Central memory CD4-positive, alpha-beta T cell (primary cell): ENCODE data around the gene DNAH17.

Source experiments
- DNase-seq: peaks from one replicate; pipeline ENCODE4 v3.0.0; 2022

The DNAH17 gene

DNA sequence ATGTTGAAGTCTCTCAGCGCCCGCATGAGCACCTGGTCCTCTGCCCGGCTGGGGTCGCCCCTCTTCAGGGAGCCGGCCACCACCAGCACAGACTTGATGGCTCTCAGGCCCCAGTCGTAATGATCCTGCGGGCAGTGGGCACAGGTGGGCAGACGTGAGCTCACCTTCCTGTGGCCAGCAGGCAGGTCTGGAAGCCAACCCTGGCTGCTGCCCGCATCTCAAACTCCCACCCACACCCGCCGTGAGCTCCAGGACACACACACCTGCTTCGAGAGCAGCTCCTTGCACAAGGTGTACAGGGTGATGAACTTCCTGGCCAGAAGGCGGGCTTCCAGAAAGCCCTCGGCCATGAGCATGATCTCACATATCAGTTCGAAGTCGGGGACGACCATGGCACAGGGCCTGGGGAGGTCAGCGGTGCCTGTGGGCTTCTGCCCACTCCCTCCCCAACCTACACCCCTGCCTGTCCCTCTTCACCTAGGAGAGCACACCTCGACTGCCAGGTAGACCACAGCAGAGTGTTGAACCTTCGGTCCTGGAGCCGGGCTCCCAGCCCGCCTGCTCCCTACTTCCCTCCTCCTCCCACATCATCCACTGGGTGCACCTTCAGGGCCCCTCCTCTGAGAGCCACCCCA lies 82.4 kb downstream of the DNAH17 start:
- DNase-seq = no peak

DNA sequence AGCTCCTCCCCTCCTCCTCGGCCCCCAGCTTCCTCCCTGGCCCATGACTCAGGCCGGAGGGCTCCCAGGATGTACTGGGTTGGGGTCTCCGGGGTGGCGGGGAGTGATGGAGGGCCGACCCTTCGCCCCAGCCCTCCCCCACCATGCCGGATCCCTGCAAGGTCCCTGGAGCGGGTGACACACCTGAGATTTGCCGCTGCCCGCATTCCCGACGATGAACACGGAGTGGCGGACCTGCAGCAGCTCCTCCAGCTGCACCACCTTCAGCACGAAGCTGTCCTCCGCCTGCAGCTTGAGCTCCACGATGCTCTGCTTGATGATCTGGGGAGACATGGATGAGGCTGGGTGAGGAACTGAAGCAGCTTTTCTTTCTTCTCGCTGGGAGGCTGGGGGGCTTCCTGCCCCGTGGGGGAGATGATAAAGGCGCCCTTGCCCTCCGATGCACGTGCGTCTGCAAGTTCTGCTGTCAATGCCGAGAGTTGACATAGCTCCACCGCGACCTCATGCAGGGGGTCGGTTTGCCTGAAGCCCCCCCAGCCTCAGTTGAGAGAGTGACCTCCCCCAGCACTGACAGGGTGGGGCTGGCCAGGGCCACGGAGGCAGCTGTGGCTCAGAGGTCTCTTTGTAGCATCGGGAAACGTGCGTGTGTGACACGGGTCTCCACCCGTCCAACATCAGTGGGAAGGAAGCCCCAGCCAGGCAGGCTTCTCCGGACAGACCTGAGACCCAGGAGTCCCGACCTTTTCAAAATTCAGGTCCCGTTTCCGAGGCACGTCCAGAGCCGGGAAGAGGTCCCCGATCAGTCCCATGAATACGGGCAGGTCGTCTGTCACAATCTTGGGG lies 83.1 kb downstream of the DNAH17 start:
- no peak for DNase-seq

DNA sequence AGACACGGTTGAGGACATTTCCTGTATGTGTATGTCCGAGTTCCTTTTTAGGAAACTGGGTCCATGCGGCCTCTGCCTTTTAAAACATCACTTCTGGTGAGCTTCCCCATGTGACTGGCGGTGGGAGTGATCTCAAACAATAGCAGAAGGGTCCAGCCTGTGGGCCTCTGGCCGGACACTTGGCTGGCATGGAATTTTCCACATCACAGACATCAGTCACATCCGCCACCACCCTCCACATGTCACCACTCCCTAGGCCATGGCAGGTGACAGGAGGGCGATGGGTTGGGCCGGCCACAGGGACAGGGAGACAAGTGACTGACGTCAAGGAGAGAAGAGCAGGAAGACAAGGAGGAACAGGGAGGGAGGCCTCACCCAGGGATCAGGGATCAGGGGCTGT lies 83.7 kb downstream of the DNAH17 start:
- DNase-seq = no peak

DNA sequence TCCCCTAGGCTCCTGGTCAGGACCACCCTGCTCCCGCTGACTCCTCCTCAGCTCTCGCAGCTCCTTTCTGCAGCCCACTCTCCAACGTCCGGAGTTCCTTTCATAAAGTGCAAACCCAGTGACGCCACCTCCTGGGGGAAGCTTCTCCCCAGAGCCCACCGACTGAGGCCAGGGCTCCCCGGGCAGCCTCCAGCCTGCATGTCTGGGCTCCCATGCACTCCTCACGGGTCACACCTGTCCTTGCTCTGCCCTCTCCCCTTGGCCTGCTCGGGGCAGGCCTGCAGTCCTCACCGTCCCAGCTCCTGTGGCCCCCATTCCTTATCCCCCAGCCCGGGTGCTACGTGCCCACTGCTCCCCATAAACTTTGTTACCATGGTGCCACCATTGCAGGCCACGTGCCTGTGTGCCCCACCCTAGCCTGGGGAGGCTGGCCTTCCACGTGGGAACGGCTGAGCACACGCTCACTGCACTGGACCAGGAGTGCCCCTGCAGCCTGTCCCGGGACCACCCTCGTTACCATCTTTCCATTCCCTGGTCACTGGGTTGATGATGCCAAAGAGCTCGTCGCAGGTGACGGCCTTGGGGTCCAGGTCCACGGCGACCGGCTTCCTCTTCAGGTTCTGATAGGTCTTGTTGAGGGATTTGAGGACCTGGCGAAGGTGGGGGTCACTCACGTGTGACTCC lies 84.9 kb downstream of the DNAH17 start:
- DNase-seq = no peak

DNA sequence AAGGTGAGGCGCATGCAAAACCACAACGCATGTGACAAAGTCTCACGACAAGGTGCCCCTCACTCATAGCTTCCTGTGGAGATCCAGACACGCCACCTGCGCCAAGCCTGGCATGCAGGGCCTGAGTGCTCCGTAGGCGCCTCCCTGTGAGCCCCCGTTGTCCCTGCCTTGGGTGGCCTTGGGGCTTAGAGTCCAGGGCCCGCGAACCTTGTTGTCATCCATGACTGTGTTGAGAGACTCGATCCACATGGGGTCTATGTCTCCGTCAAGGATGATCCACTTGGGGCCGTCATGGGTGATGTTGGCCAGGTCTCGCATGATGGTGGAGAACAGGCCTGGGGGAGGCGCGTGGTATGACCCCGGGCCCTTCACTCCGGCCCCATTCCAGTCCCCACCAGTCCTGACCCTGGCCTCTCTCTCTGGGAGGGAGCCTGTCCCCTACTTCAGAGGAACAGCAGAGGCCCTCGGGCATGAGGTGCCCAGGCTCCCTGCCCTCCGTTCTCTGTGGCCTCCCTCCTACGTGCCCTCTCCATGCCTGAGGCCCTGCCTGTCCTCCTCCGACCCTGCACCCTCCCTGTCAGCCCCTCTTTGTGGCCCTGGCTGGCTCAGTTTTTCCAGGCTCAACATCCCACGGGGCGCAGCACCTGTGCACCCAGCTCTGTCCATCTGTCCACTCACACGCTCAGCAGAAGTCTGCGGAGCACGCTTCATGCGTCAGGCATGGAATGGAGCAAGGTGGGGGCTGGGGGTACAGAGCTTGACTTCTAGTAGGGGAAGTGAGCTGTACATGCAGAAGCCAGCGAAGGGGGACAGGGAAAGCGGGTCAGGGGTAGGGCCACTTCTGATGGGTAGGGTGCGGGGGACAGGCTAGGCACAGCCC lies 85.7 kb downstream of the DNAH17 start:
- no peak for DNase-seq

DNA sequence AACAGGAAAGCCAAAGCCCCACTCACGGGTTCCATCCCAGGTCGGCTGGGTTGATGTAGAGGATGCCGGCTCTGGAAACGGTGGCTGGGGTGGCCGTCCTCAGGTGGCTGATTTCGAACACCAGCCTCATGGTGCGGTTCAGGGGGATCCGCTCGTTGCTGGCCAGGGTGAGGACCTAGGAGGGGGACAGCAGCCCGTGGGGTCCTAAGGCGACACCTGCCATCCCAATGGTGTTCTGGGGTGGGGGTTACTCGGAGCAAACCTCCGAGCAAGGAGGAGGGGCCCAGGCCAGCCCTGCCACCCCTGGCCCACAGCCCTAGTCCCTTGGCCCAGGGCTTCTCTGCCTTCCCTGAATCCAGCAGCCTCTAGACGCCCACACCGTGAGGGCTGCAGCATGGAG lies 86.5 kb downstream of the DNAH17 start:
- DNase-seq = no peak

DNA sequence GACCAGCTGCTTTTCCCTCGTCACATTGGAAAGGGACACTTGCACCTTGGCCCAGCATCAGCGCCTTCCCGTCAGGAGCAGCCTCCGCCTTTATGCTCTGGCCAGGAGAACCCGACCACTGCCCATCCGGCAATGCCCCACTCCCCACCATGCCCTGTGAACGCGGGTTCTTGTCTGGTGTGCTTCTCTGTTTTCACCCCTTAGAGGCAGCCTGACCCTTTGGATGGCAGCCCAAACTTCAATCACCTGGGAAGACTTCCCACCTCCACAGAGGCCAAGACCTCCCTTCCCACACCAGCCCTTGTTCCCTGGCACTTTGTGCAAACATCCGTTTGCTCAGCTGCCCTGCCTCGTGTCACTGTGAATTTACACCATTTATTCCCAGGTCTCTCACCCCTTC lies 87.0 kb downstream of the DNAH17 start:
- DNase-seq = no peak

DNA sequence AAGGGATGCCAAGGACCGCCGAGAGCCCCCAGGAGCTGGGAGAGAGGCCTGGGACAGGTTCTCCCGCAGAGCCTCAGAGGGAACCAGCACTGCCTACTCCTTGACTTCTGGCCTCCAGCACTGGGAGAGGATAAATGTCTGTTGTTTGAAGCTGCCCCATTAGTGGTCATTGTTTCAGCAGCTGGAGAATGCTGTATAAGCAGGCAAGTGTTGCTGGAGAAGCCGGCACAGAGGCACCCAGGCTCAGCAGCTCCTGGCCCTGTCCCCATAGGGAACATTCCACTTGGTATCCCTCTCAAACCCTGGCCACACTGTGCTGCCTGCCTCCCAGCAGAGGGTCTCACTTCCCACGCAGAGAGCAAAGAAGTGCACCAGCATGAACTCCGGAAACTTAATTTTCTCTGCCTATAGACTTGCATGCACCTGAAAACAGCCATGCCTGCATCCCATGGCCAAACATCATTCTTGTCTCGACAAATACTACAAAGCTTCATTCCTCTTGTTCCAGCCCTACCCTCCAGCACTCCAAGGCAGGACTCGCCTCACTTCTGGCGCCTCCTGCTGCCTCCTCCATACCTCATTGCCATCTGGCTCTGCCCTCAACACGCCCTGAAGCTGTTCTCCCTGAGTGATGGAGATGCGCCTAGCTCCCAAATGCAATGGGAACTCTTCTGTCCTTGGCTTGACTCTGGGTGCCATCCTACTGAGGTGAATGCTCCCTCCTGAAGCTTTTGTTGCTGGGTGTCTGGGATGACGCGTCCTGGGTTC lies 88.1 kb downstream of the DNAH17 start:
- DNase-seq = no peak

DNA sequence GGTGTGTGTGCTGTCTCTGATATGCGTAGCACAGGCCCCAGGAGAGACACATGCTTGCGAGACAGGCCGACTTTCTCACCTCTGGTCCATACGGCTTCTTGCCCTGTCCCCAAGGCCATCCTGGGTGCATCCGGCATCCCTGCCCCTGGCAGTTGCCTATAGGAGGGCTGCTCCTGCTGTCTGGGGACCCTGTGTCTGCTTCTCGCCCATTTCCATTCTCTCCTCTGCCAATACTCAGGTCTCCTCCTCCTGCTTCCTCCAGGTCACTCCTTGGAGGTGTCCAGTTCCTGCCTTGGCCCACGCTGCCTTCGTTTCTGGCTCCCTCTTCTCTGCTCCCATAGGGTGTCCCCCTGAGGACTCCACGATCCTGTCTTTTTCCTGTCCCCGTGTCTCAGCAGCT lies 89.0 kb downstream of the DNAH17 start:
- DNase-seq = no peak

DNA sequence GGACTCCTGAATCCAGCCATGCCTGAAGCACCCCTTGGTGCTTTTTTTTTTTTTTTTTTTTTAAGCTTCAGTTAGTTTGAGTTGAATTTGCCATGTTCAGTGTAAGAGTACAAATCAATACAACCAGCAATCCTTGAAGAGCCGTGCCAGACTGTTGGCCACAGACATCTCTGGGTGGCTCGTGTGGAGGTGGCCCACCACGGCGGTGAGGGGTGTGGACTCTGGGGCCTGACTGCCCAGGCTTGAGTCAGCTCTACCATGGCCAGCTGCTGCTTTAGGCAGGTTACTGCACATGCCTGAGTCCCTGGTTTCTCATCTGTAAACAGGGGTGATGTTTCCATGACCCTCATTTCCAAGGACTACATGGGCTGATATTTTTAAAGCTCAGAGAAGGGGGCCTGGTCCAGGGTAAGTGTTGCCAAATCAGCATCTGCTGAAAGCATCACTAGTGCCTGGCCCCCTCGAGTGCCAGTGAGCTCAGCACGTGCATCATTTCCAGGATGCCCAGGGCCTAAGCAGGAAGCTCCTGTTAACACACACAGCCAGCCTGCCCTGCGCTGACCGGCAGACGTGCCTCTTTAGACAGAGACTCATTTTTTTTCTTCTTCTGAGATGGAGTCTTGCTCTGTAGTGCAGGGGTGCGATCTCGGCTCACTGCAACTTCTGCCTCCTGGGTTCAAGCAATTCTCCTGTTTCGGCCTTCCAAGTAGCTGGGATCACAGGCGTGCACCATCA lies 90.1 kb downstream of the DNAH17 start:
- DNase-seq = no peak

DNA sequence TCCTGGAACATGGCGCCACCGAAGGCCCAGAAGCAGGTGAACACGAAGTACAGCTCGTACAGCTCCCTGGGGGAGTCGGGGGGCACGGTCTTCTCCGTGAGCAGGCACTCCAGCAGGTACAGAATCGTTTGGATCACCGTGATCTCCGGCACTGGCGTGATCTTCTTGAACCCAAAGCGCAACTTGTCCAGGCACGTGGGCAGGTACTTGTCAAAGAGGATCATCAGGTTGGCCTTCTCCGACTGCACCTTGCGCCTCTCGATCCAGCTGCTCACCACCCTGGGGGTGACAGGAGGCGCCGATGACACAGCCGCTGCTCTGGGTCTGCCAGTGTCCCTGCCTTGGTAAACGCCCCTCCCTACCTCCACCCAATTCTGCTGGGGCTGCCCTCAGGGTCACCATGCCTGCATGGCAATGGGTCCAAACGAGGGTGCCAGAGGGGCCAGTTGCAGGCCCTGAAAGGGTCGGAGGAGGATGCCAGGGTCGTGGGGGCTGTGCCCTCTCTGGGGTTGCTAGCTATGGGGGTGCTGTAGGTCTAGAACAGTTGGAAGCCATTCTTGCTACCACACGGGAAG lies 90.9 kb downstream of the DNAH17 start:
- no peak for DNase-seq

DNA sequence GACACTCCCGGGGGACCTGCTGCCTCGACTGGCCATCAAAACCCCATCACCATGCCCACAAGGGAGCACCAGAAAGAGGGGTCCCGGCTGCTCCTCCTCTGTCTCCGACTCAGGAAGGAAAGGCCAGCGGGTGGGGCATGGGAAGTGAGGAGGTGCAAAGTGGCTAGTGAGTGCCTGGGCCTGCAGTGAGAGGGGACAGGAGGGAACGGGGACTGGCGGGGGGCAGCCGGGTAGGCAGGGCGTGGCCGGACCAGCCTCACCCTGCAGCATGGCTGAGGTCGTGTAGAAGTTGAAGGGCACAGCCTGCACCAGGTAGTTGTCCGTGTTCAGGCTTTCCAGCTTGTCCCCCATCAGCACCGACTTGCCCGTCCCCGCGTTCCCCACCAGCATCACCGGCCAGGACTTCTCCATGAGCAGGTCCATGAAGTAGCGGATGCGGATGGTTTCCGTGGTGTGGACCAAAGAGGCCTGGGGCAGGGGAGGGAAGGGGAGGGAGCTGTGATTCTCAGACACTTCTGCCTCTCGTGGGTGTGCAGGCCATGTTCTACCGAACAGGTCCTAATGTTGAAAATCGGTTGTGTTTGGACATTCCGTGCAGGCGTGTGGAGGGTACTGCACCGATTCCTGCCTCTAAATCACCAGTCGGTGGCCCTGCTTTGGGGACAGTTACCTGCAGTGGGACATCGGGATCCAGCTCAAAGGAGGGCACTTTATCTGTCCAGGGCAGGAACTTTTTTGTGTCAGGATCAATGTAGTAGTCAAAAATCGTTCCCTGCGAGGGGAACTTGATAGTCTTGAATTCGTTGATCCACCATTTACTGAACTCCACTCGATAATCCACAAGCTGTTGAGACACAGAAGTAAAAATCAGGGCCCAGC lies 91.7 kb downstream of the DNAH17 start:
- no peak for DNase-seq

DNA sequence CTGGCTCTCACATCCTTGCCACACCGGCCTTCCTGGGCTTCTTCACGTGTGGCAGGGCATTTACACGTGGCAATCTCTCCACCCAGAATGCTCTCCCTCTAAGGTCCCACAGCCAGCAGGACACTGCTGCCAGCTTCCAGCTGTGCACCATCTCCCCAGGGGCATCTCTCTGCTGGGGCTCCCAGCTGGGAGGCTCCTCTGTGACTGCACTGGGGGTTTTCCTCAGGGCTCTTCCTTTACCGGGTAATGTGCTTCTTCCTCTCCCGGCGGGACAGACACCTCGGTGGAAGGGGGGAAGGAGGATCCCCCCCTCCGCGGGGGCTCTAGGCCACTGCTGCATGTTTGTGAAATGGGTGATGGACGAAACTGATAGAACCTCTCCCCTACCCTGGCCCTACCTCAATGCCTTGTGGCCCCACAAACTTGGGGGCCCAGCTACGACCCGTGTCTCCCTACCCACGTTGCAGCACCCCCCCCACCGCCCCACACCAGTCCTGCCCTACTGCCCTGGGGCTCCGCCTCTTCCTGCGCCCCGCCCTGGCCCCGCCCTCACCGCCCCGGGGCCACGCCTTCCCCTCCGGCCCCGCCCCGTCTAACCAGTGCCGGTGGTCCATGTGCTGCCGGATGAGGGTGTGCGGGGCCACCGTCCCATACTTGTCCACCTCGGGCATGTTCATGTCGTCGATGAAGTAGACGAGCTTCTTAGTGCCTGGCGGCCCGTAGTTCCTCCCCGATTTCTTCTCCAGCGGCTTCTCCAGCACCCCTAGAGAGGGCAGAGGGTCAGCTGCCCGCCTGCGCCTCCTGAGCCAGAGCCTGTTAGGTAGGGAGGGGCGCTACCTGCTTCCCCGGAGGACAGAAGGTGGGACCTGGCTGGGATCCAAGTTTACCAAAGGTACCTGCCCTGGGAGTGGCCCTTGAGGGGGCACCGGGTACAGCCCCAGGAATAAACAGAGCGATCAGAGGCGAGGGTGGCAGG lies 92.6 kb downstream of the DNAH17 start:
- peak; percentile 50 for DNase-seq

DNA sequence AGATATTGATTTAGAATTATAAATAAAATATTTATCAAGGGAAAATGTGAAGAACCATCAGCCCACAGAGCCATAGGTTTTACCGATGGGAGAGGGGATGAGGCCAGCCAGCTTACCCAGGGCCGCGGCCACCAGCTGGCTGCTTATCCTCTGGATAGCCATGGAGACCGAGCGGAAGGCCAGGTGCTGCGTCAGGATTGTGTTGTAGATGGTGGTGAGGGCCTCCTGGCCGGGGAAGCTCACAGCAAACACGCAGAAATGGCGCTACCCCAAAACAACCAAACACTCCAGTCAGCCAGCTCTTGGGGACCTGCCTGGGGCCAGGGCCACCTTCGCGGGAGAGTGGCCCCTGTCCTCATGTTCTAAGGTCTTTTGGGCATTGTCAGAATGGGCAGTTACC lies 97.8 kb downstream of the DNAH17 start:
- no peak for DNase-seq

DNA sequence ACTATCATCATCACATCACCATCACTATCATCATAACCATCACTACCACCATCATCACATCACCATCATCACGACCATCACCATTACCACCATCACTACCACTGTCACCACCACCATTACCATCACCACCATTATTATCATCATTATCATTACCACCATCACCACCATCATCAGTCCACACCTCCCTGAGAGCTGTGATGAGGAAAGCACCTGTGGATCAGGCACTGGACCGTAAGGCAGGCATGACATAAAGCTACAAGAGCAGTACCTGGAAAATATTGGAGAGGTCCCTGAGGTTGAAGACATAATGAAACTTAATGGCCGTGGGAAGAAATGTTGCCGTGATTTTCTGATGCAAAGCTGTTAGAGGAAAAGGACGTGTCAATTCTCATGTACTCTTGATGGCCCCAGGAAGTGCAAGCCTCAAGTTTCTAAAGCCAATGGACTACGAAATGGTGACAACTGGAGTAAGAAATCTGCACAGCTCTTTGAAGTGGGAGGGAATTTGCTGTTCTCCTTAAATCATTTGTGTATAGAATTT lies 98.4 kb downstream of the DNAH17 start:
- no peak for DNase-seq

DNA sequence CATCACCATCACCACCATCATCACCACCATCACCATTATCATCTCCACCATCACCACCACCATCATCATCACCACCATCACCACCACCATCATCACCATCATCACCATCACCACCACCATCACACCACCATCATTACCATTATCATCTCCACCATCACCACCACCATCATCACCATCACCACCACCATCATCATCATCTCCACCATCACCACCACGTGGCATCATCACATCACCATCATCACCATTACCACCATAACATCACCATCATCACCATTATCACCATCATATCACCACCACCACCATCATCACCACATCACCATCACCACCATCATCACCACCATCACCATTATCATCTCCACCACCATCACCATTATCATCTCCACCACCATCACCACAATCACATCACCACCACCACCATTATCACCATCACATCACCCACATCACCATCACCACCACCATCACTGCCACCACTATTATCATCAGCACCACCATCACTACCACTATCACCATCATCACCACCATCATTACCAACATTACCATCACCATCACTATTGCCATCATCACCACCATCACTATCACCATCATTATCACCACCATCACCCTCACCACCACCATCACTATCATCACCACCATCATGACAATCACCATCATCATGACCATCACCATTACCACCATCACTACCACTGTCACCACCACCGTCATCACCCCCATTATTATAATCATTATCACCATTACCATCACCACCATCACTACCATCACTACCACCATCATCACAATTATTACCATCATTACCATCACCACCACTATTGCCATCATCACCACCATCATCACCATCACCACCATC lies 99.1 kb downstream of the DNAH17 start:
- no peak for DNase-seq

DNA sequence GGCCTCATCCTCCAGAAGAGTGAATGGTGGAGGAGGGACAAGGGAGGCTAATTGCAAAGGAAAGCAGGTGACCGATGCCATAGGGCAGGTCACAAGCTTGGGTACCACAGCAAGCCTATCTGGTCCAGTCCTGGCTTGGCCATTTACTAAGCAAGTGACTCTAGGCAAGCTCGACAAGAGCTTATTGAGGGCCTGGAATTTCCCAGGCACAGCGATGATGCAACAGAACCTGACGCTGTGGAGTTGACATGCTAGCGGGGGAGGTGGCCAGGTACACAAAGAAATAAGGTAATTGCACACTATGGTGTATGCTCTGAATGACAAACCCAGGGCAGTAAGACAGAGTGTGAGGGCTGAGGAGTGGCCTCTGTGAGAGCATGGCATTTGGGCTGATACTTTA lies 100.2 kb downstream of the DNAH17 start:
- no peak for DNase-seq
